Measurements from ENCODE around the gene RAB21.
A peak's percentile ranks its signal among the peaks of the same experiment; 100 is the strongest.
"Not testable (repeated sequence)": the region's sequence is repeated elsewhere in the genome, so short reads cannot be mapped to it uniquely, and the experiment has no call there.

The RAB21 gene

DNA sequence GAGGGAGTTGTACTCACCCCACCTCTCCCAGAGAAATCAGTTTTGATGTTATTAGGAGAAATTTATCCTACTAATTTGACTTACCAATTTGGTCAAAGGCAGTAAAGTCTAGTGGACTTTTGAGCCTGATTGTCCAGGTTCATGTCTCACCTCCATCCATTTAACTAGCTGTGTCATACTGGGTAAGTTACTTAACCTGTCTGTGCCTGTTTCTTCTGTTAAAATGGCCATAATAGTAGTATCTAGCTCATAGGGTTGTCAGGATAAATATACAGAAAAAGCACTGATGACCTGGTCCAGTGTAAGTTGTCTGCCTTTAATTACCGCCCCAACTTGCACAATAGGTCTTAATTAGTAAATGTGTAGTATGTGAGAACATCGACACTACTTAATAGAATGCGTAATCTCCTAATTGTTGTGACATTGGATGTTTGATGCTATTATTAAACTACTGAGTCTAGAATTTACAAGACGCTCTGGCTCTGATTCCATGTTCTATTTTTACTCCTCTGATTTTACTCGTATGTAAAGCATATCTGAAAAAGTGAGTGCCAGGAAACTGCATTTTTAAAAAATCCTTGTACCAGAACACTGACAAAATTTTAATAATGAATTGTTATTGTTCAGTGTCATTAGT is 1.5 kb downstream of the RAB21 start:
- Histone ChIP-seq H3K9ac (ENCODE audit: low read length) (peak overlapping the region; percentile 79), H3K9me3 (ENCODE audit: insufficient read depth, low read length) (peaks cover 11% of the 10 kb centered on the region; the same call in 1 of the 2 replicates), H3F3A (ENCODE audit: insufficient read depth) (no peaks in the 10 kb centered on the region), H3K27ac (ENCODE audit: low read depth, low read length) (no peak overlapping the region), H4K20me1 (ENCODE audit: low read depth, low read length) (no peaks in the 10 kb centered on the region), H3K27me3 (ENCODE audit: low read length) (no peaks in the 10 kb centered on the region), H3K4me3 (ENCODE audit: insufficient read depth, low read length, poor library complexity, severe bottlenecking) (peak overlapping the region; percentile 85), H3K36me3 (ENCODE audit: low read length) (peaks cover 37% of the 10 kb centered on the region), H3K4me2 (ENCODE audit: low read depth, low read length, poor library complexity, severe bottlenecking) (peak overlapping the region; percentile 88), H3K79me2 (ENCODE audit: insufficient read depth, low read length) (peaks cover 62% of the 10 kb centered on the region), H2AFZ (ENCODE audit: low read depth, low read length, severe bottlenecking) (no peak overlapping the region), H3K9me2 (replicated peaks; ENCODE audit: insufficient read depth, low read length) (no peaks in the 10 kb centered on the region)
- no peak for TF ChIP-seq EZH2phosphoT487 (conservative IDR thresholded peaks at IDR 0.05; ENCODE audit: low read length)
- TF ChIP-seq, protein P1, sequence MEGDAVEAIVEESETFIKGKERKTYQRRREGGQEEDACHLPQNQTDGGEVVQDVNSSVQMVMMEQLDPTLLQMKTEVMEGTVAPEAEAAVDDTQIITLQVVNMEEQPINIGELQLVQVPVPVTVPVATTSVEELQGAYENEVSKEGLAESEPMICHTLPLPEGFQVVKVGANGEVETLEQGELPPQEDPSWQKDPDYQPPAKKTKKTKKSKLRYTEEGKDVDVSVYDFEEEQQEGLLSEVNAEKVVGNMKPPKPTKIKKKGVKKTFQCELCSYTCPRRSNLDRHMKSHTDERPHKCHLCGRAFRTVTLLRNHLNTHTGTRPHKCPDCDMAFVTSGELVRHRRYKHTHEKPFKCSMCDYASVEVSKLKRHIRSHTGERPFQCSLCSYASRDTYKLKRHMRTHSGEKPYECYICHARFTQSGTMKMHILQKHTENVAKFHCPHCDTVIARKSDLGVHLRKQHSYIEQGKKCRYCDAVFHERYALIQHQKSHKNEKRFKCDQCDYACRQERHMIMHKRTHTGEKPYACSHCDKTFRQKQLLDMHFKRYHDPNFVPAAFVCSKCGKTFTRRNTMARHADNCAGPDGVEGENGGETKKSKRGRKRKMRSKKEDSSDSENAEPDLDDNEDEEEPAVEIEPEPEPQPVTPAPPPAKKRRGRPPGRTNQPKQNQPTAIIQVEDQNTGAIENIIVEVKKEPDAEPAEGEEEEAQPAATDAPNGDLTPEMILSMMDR (IDR thresholded peaks at IDR 0.05; ENCODE audit: insufficient read depth, low read length, poor library complexity, severe bottlenecking): no peak

DNA sequence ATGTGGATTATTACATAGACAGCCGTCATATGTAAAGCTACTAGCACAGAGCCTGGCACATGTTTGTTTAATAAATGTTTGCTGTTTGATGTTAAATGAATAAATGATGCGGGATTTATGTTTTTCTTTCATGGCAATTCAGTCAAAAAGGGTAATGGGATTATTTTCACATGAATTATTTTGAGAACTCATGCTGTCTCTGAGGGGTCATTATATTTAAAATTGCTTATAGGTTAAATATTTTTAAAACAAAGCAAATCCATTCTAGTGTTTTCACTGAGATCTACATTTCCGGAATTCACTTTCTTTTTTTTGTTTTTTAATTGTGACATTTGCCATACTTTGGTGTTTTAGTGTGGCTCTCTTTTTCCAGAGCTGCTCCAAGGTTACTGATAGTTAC is 5.3 kb downstream of the RAB21 start:
- peaks cover 11% of the 10 kb centered on the region; the same call in 1 of the 2 replicates for H3K9me3 ChIP-seq (ENCODE audit: insufficient read depth, low read length)
- H3K79me2 ChIP-seq (ENCODE audit: insufficient read depth, low read length): peaks cover 97% of the 10 kb centered on the region
- no peak overlapping the region for H3K4me3 ChIP-seq (ENCODE audit: insufficient read depth, low read length, poor library complexity, severe bottlenecking)

DNA sequence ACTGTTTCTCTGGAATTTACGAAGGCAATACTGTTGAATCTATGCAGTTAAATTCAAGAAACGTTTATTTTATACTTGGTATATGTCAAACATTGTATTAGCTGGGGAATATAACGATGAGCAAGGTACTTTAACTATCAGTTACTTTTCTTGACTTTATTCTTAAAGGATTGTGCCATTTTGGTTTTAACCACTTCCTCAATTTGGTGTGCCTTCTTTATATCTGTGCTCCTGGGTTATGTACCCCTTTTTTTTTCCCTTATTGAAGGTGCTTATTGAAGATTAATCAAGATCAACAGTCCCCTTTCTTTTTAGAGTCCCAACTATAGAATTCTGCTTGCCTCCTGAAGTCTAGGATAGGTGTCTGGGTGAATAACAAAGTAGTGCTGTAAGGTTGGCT is 5.8 kb downstream of the RAB21 start:
- H3K4me3 ChIP-seq (ENCODE audit: insufficient read depth, low read length, poor library complexity, severe bottlenecking): no peak overlapping the region
- H3F3A ChIP-seq (ENCODE audit: insufficient read depth): no peaks in the 10 kb centered on the region
- H3K9me3 ChIP-seq (ENCODE audit: insufficient read depth, low read length): peaks cover 11% of the 10 kb centered on the region; the same call in 1 of the 2 replicates
- H3K36me3 ChIP-seq (ENCODE audit: low read length): peaks cover 40% of the 10 kb centered on the region
- no peak overlapping the region for H3K4me2 ChIP-seq (ENCODE audit: low read depth, low read length, poor library complexity, severe bottlenecking)
- H3K9me2 ChIP-seq (replicated peaks; ENCODE audit: insufficient read depth, low read length): no peaks in the 10 kb centered on the region
- H3K79me2 ChIP-seq (ENCODE audit: insufficient read depth, low read length): peaks cover 97% of the 10 kb centered on the region
- H4K20me1 ChIP-seq (ENCODE audit: low read depth, low read length): peaks cover 10% of the 10 kb centered on the region
- no peak overlapping the region for H3K9ac ChIP-seq (ENCODE audit: low read length)
- no peak overlapping the region for H3K27ac ChIP-seq (ENCODE audit: low read depth, low read length)
- H2AFZ ChIP-seq (ENCODE audit: low read depth, low read length, severe bottlenecking): no peak overlapping the region
- TF ChIP-seq EZH2phosphoT487 (conservative IDR thresholded peaks at IDR 0.05; ENCODE audit: low read length): no peak
- TF ChIP-seq, protein P1 (IDR thresholded peaks at IDR 0.05; ENCODE audit: insufficient read depth, low read length, poor library complexity, severe bottlenecking): no peak
- no peaks in the 10 kb centered on the region for H3K27me3 ChIP-seq (ENCODE audit: low read length)

More for the DNA sequence above, 5.3 kb downstream of the RAB21 start:
- H3K9me2 ChIP-seq (replicated peaks; ENCODE audit: insufficient read depth, low read length): no peaks in the 10 kb centered on the region
- H3K27ac ChIP-seq (ENCODE audit: low read depth, low read length): no peak overlapping the region
- no peak overlapping the region for H3K4me2 ChIP-seq (ENCODE audit: low read depth, low read length, poor library complexity, severe bottlenecking)
- H3F3A ChIP-seq (ENCODE audit: insufficient read depth): no peaks in the 10 kb centered on the region
- H2AFZ ChIP-seq (ENCODE audit: low read depth, low read length, severe bottlenecking): no peak overlapping the region
- TF ChIP-seq, protein P1 (IDR thresholded peaks at IDR 0.05; ENCODE audit: insufficient read depth, low read length, poor library complexity, severe bottlenecking): no peak
- TF ChIP-seq EZH2phosphoT487 (conservative IDR thresholded peaks at IDR 0.05; ENCODE audit: low read length): no peak
- H3K36me3 ChIP-seq (ENCODE audit: low read length): peaks cover 40% of the 10 kb centered on the region
- H3K27me3 ChIP-seq (ENCODE audit: low read length): no peaks in the 10 kb centered on the region
- H4K20me1 ChIP-seq (ENCODE audit: low read depth, low read length): peaks cover 10% of the 10 kb centered on the region
- H3K9ac ChIP-seq (ENCODE audit: low read length): no peak overlapping the region

DNA sequence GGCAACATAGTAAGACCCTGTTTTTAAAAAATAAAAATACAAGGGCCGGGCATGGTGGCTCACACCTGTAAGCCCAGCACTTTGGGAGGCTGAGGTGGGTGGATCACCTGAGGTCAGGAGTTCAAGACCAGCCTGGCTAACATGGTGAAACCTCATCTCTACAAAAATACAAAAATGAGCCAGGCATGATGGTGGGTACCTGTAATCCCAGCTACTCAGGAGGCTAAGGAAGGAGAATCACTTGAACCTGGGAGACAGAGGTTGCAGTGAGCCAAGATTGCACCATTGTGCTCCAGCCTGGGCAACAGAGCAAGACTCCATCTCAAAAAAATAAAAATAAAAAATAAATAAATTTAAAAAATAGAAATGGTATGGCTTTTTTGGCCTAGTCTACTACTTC is 6.7 kb downstream of the RAB21 start:
- H3K9me2 ChIP-seq (replicated peaks; ENCODE audit: insufficient read depth, low read length); H3F3A ChIP-seq (ENCODE audit: insufficient read depth); H2AFZ ChIP-seq (ENCODE audit: low read depth, low read length, severe bottlenecking); H3K9ac ChIP-seq (ENCODE audit: low read length); H3K4me3 ChIP-seq (ENCODE audit: insufficient read depth, low read length, poor library complexity, severe bottlenecking); H3K27me3 ChIP-seq (ENCODE audit: low read length); H3K4me2 ChIP-seq (ENCODE audit: low read depth, low read length, poor library complexity, severe bottlenecking); H3K27ac ChIP-seq (ENCODE audit: low read depth, low read length): not testable (repeated sequence)
- peaks cover 40% of the 10 kb centered on the region for H3K36me3 ChIP-seq (ENCODE audit: low read length)
- H3K9me3 ChIP-seq (ENCODE audit: insufficient read depth, low read length): peaks cover 11% of the 10 kb centered on the region; the same call in 1 of the 2 replicates
- H3K79me2 ChIP-seq (ENCODE audit: insufficient read depth, low read length): peaks cover 97% of the 10 kb centered on the region
- peaks cover 15% of the 10 kb centered on the region for H4K20me1 ChIP-seq (ENCODE audit: low read depth, low read length)
